ENCODE measurements around the gene CREB5.

Gene CREB5

GRCh38 chr7:28469562-28469961, 57.2 kb downstream of the CREB5 start:
- TF ChIP-seq GATA3 (IDR thresholded peaks at IDR 0.05; ENCODE audit: low read depth, low read length), result no peak
- TF ChIP-seq GATA2 (IDR thresholded peaks at IDR 0.05; ENCODE audit: low read depth, low read length), result no peak

- no peak for TF ChIP-seq GATA2 (IDR thresholded peaks at IDR 0.05; ENCODE audit: low read depth, low read length)
- TF ChIP-seq GATA3 (IDR thresholded peaks at IDR 0.05; ENCODE audit: low read depth, low read length), result no peak
Measured at GRCh38 chr7:28470344-28470743, 58.0 kb downstream of the CREB5 start.

- TF ChIP-seq GATA2 (IDR thresholded peaks at IDR 0.05; ENCODE audit: low read depth, low read length) (no peak), GATA3 (IDR thresholded peaks at IDR 0.05; ENCODE audit: low read depth, low read length) (no peak)
Measured at GRCh38 chr7:28472332-28472731, 60.0 kb downstream of the CREB5 start.

GRCh38 chr7:28473571-28474281, 61.4 kb downstream of the CREB5 start:
- TF ChIP-seq GATA2 (IDR thresholded peaks at IDR 0.05; ENCODE audit: low read depth, low read length), result no peak

GRCh38 chr7:28474282-28474638, 61.9 kb downstream of the CREB5 start:
- TF ChIP-seq GATA3 (IDR thresholded peaks at IDR 0.05; ENCODE audit: low read depth, low read length) (no peak), GATA2 (IDR thresholded peaks at IDR 0.05; ENCODE audit: low read depth, low read length) (no peak)

- TF ChIP-seq GATA2 (IDR thresholded peaks at IDR 0.05; ENCODE audit: low read depth, low read length) (no peak), GATA3 (IDR thresholded peaks at IDR 0.05; ENCODE audit: low read depth, low read length) (no peak)
Measured at GRCh38 chr7:28474640-28475039, 62.3 kb downstream of the CREB5 start.

GRCh38 chr7:28477041-28477442, 64.7 kb downstream of the CREB5 start:
- no peak for TF ChIP-seq GATA3 (IDR thresholded peaks at IDR 0.05; ENCODE audit: low read depth, low read length)
- TF ChIP-seq GATA2 (IDR thresholded peaks at IDR 0.05; ENCODE audit: low read depth, low read length), result no peak

GRCh38 chr7:28478656-28479055, 66.3 kb downstream of the CREB5 start:
- no peak for TF ChIP-seq GATA3 (IDR thresholded peaks at IDR 0.05; ENCODE audit: low read depth, low read length)
- TF ChIP-seq GATA2 (IDR thresholded peaks at IDR 0.05; ENCODE audit: low read depth, low read length), result no peak

- TF ChIP-seq GATA2 (IDR thresholded peaks at IDR 0.05; ENCODE audit: low read depth, low read length) (no peak), GATA3 (IDR thresholded peaks at IDR 0.05; ENCODE audit: low read depth, low read length) (no peak)
Measured at GRCh38 chr7:28479507-28479947, 67.2 kb downstream of the CREB5 start.

- no peak for TF ChIP-seq GATA2 (IDR thresholded peaks at IDR 0.05; ENCODE audit: low read depth, low read length)
- TF ChIP-seq GATA3 (IDR thresholded peaks at IDR 0.05; ENCODE audit: low read depth, low read length), result no peak
Measured at GRCh38 chr7:28480595-28480994, 68.3 kb downstream of the CREB5 start.

- TF ChIP-seq GATA3 (IDR thresholded peaks at IDR 0.05; ENCODE audit: low read depth, low read length), result no peak
- TF ChIP-seq GATA2 (IDR thresholded peaks at IDR 0.05; ENCODE audit: low read depth, low read length), result no peak
Measured at GRCh38 chr7:28481091-28481926, 69.0 kb downstream of the CREB5 start.

- TF ChIP-seq GATA2 (IDR thresholded peaks at IDR 0.05; ENCODE audit: low read depth, low read length) (no peak), GATA3 (IDR thresholded peaks at IDR 0.05; ENCODE audit: low read depth, low read length) (no peak)
Measured at GRCh38 chr7:28483112-28483511, 70.8 kb downstream of the CREB5 start.

- TF ChIP-seq GATA2 (IDR thresholded peaks at IDR 0.05; ENCODE audit: low read depth, low read length) (no peak), GATA3 (IDR thresholded peaks at IDR 0.05; ENCODE audit: low read depth, low read length) (no peak)
Measured at GRCh38 chr7:28483908-28484605, 71.7 kb downstream of the CREB5 start.

- no peak for TF ChIP-seq GATA2 (IDR thresholded peaks at IDR 0.05; ENCODE audit: low read depth, low read length)
- TF ChIP-seq GATA3 (IDR thresholded peaks at IDR 0.05; ENCODE audit: low read depth, low read length), result no peak
Measured at GRCh38 chr7:28484606-28484935, 72.3 kb downstream of the CREB5 start.

Data from SH-SY5Y (cell line).